ENCODE measurements around the gene CAPN14.

- TF ChIP-seq POLR2A (IDR thresholded peaks at IDR 0.05) (no peak), CTCF (IDR thresholded peaks at IDR 0.05) (no peak)
Observed at GRCh38 chr2:31230751-31231150, 13.4 kb upstream of the CAPN14 start.
